K562 (cell line): ENCODE measurements around the gene CAPN8. TPM values are rescaled to one million over a fixed set of nuclear protein-coding genes. Genes with fewer than 3 reads are reported as not detected.
A peak's percentile ranks its signal among the peaks of the same experiment; 100 is the strongest.

ENCODE experiments used
- ATAC-seq: fragments of 200-7000 bp; cut with Tn5 transposase; 3 replicates; pipeline ENCODE4 v1.9.1; 2020; ENCODE audit warnings: moderate library complexity
- BruUV-seq: library from RNA; stranded (reverse); fragments of 400-500 nt; replicated peaks from 2 replicates; lab custom pipeline; 2021; lab: Mats Ljungman, UMichigan
- CTCF ChIA-PET: fragments of 300-600 bp; formaldehyde crosslinking; extraction: SDS; loops from one replicate; lab custom pipeline; 2021; ENCODE audit warnings: low intra/inter-chr PET ratio; lab: Yijun Ruan, JAX
- POLR2A ChIA-PET: fragments of 300-600, 350-650 bp; sonication (Branson Sonifier 250); formaldehyde crosslinking; extraction: SDS; loops from one replicate; lab custom pipeline; 2021; ENCODE audit warnings: antibody characterized with exemption, inconsistent platforms; lab: Yijun Ruan, JAX
- DNase-seq, 4 experiments: peaks; one replicate each; pipeline versions ENCODE4 v3.0.0 to v3.0.0-alpha.2; 2011 to 2018; ENCODE audit warnings: low spot score in 3 of 4, mixed read lengths in 3 of 4; ENCODE audit errors: extremely low read depth in 1 of 4
- FAIRE-seq: peaks from 2 replicates; lab custom pipeline; 2011; peaks lifted over from hg19 to GRCh38; lab: Jason Lieb, UNC
- H2AFZ ChIP-seq: 2 replicates; pipeline ENCODE4 v1.6.0; 2011; ENCODE audit warnings: low read depth, low read length, control low read depth, inconsistent platforms
- H3K27ac ChIP-seq: fragments of 200-600 bp; 3 replicates; pipeline ENCODE4 v1.8.0; 2011; ENCODE audit warnings: low read depth, mild to moderate bottlenecking, control low read depth, inconsistent platforms, low read length, moderate library complexity, mixed read lengths; ENCODE audit errors: extremely low read depth
- H3K27me3 ChIP-seq, 2 experiments: fragments of 300-600 bp in 1 of 2; 2 replicates in 1 of 2; 3 replicates in 1 of 2; pipeline versions ENCODE4 v1.6.0 to v1.8.0; 2011; ENCODE audit warnings: inconsistent platforms in 2 of 2, low read length in 2 of 2, mild to moderate bottlenecking in 1 of 2, mixed read lengths in 1 of 2, moderate library complexity in 1 of 2; ENCODE audit not compliant: control insufficient read depth in 2 of 2, insufficient read depth in 2 of 2
- H3K36me3 ChIP-seq: fragments of 300-600 bp; 3 replicates; pipeline ENCODE4 v1.8.0; 2011; ENCODE audit warnings: mild to moderate bottlenecking, low read length, inconsistent platforms; ENCODE audit not compliant: control insufficient read depth, insufficient read depth
- H3K4me1 ChIP-seq, 2 experiments: fragments of 200-600 bp in 1 of 2; replicated peaks in 1 of 2; 2 replicates in 1 of 2; 3 replicates in 1 of 2; pipeline versions ENCODE4 v1.5.1 to v1.8.0; 2011; ENCODE audit warnings: inconsistent platforms in 2 of 2, low read length in 2 of 2, mild to moderate bottlenecking in 1 of 2, mixed read lengths in 1 of 2, moderate library complexity in 1 of 2; ENCODE audit not compliant: control insufficient read depth in 2 of 2, insufficient read depth in 2 of 2
- H3K4me2 ChIP-seq: 2 replicates; pipeline ENCODE4 v1.6.1; 2011; ENCODE audit warnings: low read length, control low read depth, inconsistent platforms, mixed read lengths; ENCODE audit not compliant: insufficient read depth
- H3K4me3 ChIP-seq: fragments of 200-600 bp; sonication (generic), shearing (Covaris generic); 2 replicates; pipeline ENCODE4 v1.5.1; 2016; ENCODE audit warnings: control low read depth, inconsistent platforms
- H3K79me2 ChIP-seq: fragments of 200-600 bp; 3 replicates; pipeline ENCODE4 v1.8.0; 2011; ENCODE audit warnings: low read length, inconsistent platforms; ENCODE audit not compliant: control insufficient read depth, insufficient read depth
- H3K9ac ChIP-seq, 2 experiments: 2 replicates each; pipeline versions ENCODE4 v1.6.0 to v1.6.1; 2011; ENCODE audit warnings: low read depth in 2 of 2, low read length in 2 of 2, control low read depth in 1 of 2, inconsistent platforms in 1 of 2, mild to moderate bottlenecking in 1 of 2, mixed read lengths in 1 of 2; ENCODE audit not compliant: insufficient read depth in 1 of 2
- H3K9me1 ChIP-seq: one replicate; pipeline ENCODE4 v1.6.0; 2011; ENCODE audit warnings: inconsistent platforms, mild to moderate bottlenecking, low read length, moderate library complexity; ENCODE audit not compliant: control insufficient read depth, insufficient read depth
- H3K9me3 ChIP-seq: replicated peaks from 2 replicates; pipeline ENCODE4 v1.5.1; 2011; ENCODE audit warnings: low read depth, low read length, inconsistent platforms; ENCODE audit not compliant: control insufficient read depth, insufficient read depth
- H4K20me1 ChIP-seq: replicated peaks from 2 replicates; pipeline ENCODE4 v1.6.1; 2011; ENCODE audit warnings: low read length, inconsistent platforms, mixed read lengths; ENCODE audit not compliant: control insufficient read depth, insufficient read depth
- GTF2B ChIP-seq: IDR thresholded peaks from 2 replicates; pipeline ENCODE4 v1.6.1; 2011; ENCODE audit not compliant: insufficient read length; ENCODE audit errors: extremely low read depth
- MLX ChIP-seq, 2 experiments: fragments of 450-650 bp in 1 of 2; sonication (generic) in 1 of 2; formaldehyde crosslinking; conservative IDR thresholded peaks; 2 replicates each; pipeline versions ENCODE4 v1.4.0 to v1.8.1; 2020 to 2022; ENCODE audit warnings: mild to moderate bottlenecking in 1 of 2, missing genetic modification reagents in 1 of 2
- NKRF ChIP-seq: fragments of 450-650 bp; IDR thresholded peaks from 2 replicates; pipeline ENCODE4 v1.6.1; 2016; ENCODE audit warnings: borderline replicate concordance
- RBBP5 ChIP-seq: fragments of 200-600 bp; sonication (generic); IDR thresholded peaks from 2 replicates; pipeline ENCODE4 v1.6.1; 2012; ENCODE audit warnings: borderline replicate concordance, mild to moderate bottlenecking, low read length, control low read depth, inconsistent platforms; ENCODE audit not compliant: insufficient read depth, poor library complexity, severe bottlenecking
- TSHZ1 ChIP-seq: fragments of 250-450 bp; sonication (Bioruptor Pico); IDR thresholded peaks from 2 replicates; pipeline ENCODE4 v1.4.0; 2020; ENCODE audit warnings: mild to moderate bottlenecking, moderate library complexity
- ZBTB11 ChIP-seq, 3 experiments: fragments of 200-800 bp in 1 of 3; fragments of 250-450 bp in 1 of 3; fragments of 450-650 bp in 1 of 3; sonication (Bioruptor Pico) in 1 of 3; sonication (Bioruptor generic) in 1 of 3; formaldehyde crosslinking in 1 of 3; IDR thresholded peaks; 2 replicates each; pipeline versions ENCODE4 v1.6.1 to v1.8.0; 2016 to 2022; ENCODE audit warnings: mild to moderate bottlenecking in 2 of 3, missing genetic modification characterization in 2 of 3, missing compliant biosample characterization in 1 of 3, moderate library complexity in 1 of 3
- WGBS: fragments of 100-300 bp; shearing (Covaris generic); methylation state at CpG from one replicate; pipeline ENCODE4 v1.1.6; 2016; ENCODE audit warnings: low coverage, mixed read lengths; ENCODE audit not compliant: insufficient coverage; ENCODE audit errors: missing lambda C conversion rate; 5-methylcytosine and 5-hydroxymethylcytosine counted together
- in situ Hi-C: fragments of 300-500 bp; cut with MboI; formaldehyde crosslinking; loops from 4 replicates; pipeline ENCODE4 v1.15.0; 2018; ENCODE audit warnings: inconsistent platforms, mixed read lengths
- intact Hi-C: fragments of 100-400 bp; cut with micrococcal nuclease; formaldehyde crosslinking; loops from 2 replicates; pipeline ENCODE4 v1.14.2; 2022
- polyA plus RNA-seq, 8 experiments: library from polyadenylated mRNA; depleted of rRNA in 4 of 8; stranded (reverse) in 5 of 8; unstranded in 3 of 8; fragments of >200 nt; fragmentation: Nextera tagmentation in 2 of 8; fragmentation: Illumina TruSeq in 1 of 8; extraction: Ambion mirVana in 2 of 8; extraction: Trizol in 1 of 8; gene quantifications; 2 replicates each; pipeline versions ENCODE4 v1.2.1 to v1.2.3, GENCODE V29; 2011 to 2014; ENCODE audit warnings: inconsistent platforms in 1 of 8, missing spikeins in 1 of 8
- total RNA-seq, 7 experiments: library from RNA; depleted of rRNA in 6 of 7; stranded (reverse); fragments of >200 nt in 6 of 7; fragmentation: Illumina TruSeq in 2 of 7; extraction: Trizol in 2 of 7; gene quantifications; 2 replicates each; pipeline versions ENCODE4 v1.2.1 to v1.2.3, GENCODE V29; 2011 to 2021; ENCODE audit warnings: low replicate concordance in 1 of 7

CAPN8 gene
- total and polyA plus RNA-seq, 9 of the 15 experiments (the other 6 are each of a cell fraction or from before 2014, with no cell fraction given) = 0.06 TPM; not detected in 8

- DNase-seq = peak; percentile 88 to 97 (median 96)
- 2% methylated on average over 59 of the region's 74 CpGs for WGBS
- in situ Hi-C loops = loop anchor here (25.0 kb wide), 1 partner anchor 200 kb away; no protein-coding TSS in a partner anchor
- H3K4me2 ChIP-seq = peak within 1 kb of the TSS; percentile 88
- peaks cover 46% of the 10 kb centered on the region for H3K79me2 ChIP-seq
- intact Hi-C loops = no loop called here
- H3K27ac ChIP-seq = peak within 1 kb of the TSS; percentile 89
- peak within 1 kb of the TSS; percentile 87 to 98 for H3K9ac ChIP-seq
- ATAC-seq = peak; percentile 91
- no TSS peak for BruUV-seq
- H3K36me3 ChIP-seq = peaks cover 18% of the 10 kb centered on the region
- H3K9me1 ChIP-seq = no peaks in the 10 kb centered on the region
- H3K9me3 ChIP-seq = no peaks in the 10 kb centered on the region
- CTCF ChIA-PET = interaction anchor here (2.1 kb wide), 1 partner anchor 37 kb away, joined by 14 read pairs; no protein-coding TSS in a partner anchor
- POLR2A ChIA-PET = interaction anchor here (0.6 to 1.2 kb wide), 7 partner anchors 9 to 608 kb away, joined by 3 to 11 read pairs (median 3); no protein-coding TSS in a partner anchor
- H3K4me1 ChIP-seq = peaks cover 54 to 66% of the 10 kb centered on the region in 2 experiments
- no peaks in the 10 kb centered on the region for H3K27me3 ChIP-seq
- H2AFZ ChIP-seq = peak within 1 kb of the TSS; percentile 92
- no peaks in the 10 kb centered on the region for H4K20me1 ChIP-seq
- no peak for FAIRE-seq
- H3K4me3 ChIP-seq = peak within 1 kb of the TSS; percentile 75
- peak; percentile 18; the same call in 1 of the 2 replicates for TF ChIP-seq NKRF
- TF ChIP-seq TSHZ1 (CRISPR knock-in tag) = no peak
- TF ChIP-seq ZBTB11 (CRISPR knock-in tag; IDR thresholded peaks at IDR 0.05) = peak in 1 of 3 experiments; percentile 4; a peak in 1 of 6 replicates
- TF ChIP-seq RBBP5 = peak; percentile 90
- no peak for TF ChIP-seq GTF2B
- no peak for TF ChIP-seq MLX (CRISPR knock-in tag; conservative IDR thresholded peaks at IDR 0.05)
These were observed 46.8 kb upstream of the CAPN8 start, which contains the start of gene CAPN2 for GRCh38 chr1:223712194-223712849. TSS of gene CAPN2 (plus strand) at chr1:223712539. CDS start at chr1:223712641, 102 bp downstream.
